ENCODE data around the gene NAGS. TPM values are rescaled to one million over a fixed set of nuclear protein-coding genes. Genes with fewer than 3 reads are reported as not detected.

The NAGS gene
- total RNA-seq, 4 donors from 2014 or later, result 0.94 to 1.5 (median 1.3) TPM; not detected in 1

GRCh38 chr17:43967251-43967875, 37.1 kb upstream of the NAGS start:
- TF ChIP-seq CTCF (IDR thresholded peaks at IDR 0.05; ENCODE audit: low read depth), result no peak

- no peak for TF ChIP-seq CTCF (IDR thresholded peaks at IDR 0.05; ENCODE audit: low read depth)
Observed at GRCh38 chr17:43970366-43970765, 34.1 kb upstream of the NAGS start.

- no peak for TF ChIP-seq CTCF (IDR thresholded peaks at IDR 0.05; ENCODE audit: low read depth)
Observed at GRCh38 chr17:43974382-43975266, 29.8 kb upstream of the NAGS start.

- no peak for TF ChIP-seq CTCF (IDR thresholded peaks at IDR 0.05; ENCODE audit: low read depth)
Observed at GRCh38 chr17:43975898-43976297, 28.5 kb upstream of the NAGS start.

GRCh38 chr17:43976963-43977837, 27.2 kb upstream of the NAGS start:
- TF ChIP-seq CTCF (IDR thresholded peaks at IDR 0.05; ENCODE audit: low read depth), result no peak

GRCh38 chr17:43978078-43978477, 26.3 kb upstream of the NAGS start:
- TF ChIP-seq CTCF (IDR thresholded peaks at IDR 0.05; ENCODE audit: low read depth), result no peak
